ENCODE results near the gene DCC. TPM values are rescaled to one million over a fixed set of nuclear protein-coding genes. Genes with fewer than 3 reads are reported as not detected.

Gene DCC
- total and polyA plus RNA-seq, 2 experiments from 2014 or later = 0.53 to 0.73 TPM

DNA sequence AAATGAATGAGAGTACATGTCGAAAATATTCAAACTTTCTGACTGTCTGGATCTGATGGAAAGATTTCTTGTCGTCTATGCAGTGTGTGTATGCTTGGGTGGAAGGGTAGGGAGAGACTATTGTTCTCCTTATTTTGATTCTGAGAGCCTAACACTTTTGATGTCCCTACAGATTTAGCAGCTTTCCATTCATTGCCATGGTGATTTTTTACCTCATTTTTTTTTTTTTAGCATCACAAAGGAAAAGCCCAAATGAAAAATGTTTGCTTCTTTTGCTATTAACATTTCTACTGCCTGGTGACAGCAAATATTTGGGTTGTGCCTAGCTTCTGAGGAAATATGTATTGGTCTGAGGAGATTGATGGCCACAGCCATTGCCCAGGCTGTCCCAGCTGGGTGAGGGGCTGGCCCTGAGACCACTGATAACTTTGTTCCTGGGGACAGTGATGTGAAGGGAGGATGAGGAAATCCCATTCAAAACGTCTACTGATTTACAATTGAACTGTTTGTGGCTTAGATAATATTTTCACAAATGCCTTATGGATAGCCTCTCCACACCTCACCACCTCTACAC is 558.6 kb downstream of the DCC start:
- H3K27ac Mint-ChIP-seq = no peak overlapping the region; the same call in 1 of the 2 replicates
- H3K36me3 Mint-ChIP-seq (ENCODE audit: low read depth) = no peaks in the 10 kb centered on the region
- no peak overlapping the region for H3K4me3 Mint-ChIP-seq
- DNase-seq (ENCODE audit: low spot score) = no peak
- Histone ChIP-seq H3F3A (replicated peaks; ENCODE audit: low read depth) (no peaks in the 10 kb centered on the region), H3K36me3 (ENCODE audit: insufficient read depth) (no peaks in the 10 kb centered on the region), H3K27me3 (ENCODE audit: insufficient read depth) (no peaks in the 10 kb centered on the region), H3K9me2 (ENCODE audit: insufficient read depth) (no peaks in the 10 kb centered on the region), H4K20me1 (replicated peaks; ENCODE audit: insufficient read depth) (no peaks in the 10 kb centered on the region), H2AFZ (0 out of 2 replicates have a peak overlapping the region, but pooled peaks have one; percentile 59), H3K79me2 (replicated peaks; ENCODE audit: insufficient read depth) (no peaks in the 10 kb centered on the region), H3K27ac (ENCODE audit: low read depth) (no peak overlapping the region), H3K4me3 (no peak overlapping the region), H3K4me1 (ENCODE audit: insufficient read depth) (no peaks in the 10 kb centered on the region), H3K4me2 (no peak overlapping the region)
- TF ChIP-seq, protein P1, sequence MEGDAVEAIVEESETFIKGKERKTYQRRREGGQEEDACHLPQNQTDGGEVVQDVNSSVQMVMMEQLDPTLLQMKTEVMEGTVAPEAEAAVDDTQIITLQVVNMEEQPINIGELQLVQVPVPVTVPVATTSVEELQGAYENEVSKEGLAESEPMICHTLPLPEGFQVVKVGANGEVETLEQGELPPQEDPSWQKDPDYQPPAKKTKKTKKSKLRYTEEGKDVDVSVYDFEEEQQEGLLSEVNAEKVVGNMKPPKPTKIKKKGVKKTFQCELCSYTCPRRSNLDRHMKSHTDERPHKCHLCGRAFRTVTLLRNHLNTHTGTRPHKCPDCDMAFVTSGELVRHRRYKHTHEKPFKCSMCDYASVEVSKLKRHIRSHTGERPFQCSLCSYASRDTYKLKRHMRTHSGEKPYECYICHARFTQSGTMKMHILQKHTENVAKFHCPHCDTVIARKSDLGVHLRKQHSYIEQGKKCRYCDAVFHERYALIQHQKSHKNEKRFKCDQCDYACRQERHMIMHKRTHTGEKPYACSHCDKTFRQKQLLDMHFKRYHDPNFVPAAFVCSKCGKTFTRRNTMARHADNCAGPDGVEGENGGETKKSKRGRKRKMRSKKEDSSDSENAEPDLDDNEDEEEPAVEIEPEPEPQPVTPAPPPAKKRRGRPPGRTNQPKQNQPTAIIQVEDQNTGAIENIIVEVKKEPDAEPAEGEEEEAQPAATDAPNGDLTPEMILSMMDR (conservative IDR thresholded peaks at IDR 0.05; ENCODE audit: low read depth in 2 of 2) = no peak
- TF ChIP-seq, protein P2, sequence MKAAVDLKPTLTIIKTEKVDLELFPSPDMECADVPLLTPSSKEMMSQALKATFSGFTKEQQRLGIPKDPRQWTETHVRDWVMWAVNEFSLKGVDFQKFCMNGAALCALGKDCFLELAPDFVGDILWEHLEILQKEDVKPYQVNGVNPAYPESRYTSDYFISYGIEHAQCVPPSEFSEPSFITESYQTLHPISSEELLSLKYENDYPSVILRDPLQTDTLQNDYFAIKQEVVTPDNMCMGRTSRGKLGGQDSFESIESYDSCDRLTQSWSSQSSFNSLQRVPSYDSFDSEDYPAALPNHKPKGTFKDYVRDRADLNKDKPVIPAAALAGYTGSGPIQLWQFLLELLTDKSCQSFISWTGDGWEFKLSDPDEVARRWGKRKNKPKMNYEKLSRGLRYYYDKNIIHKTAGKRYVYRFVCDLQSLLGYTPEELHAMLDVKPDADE (IDR thresholded peaks at IDR 0.05) = no peak
- no peak for TF ChIP-seq POLR2AphosphoS5 (IDR thresholded peaks at IDR 0.05; ENCODE audit: low read depth)
- TF ChIP-seq, protein P3, sequence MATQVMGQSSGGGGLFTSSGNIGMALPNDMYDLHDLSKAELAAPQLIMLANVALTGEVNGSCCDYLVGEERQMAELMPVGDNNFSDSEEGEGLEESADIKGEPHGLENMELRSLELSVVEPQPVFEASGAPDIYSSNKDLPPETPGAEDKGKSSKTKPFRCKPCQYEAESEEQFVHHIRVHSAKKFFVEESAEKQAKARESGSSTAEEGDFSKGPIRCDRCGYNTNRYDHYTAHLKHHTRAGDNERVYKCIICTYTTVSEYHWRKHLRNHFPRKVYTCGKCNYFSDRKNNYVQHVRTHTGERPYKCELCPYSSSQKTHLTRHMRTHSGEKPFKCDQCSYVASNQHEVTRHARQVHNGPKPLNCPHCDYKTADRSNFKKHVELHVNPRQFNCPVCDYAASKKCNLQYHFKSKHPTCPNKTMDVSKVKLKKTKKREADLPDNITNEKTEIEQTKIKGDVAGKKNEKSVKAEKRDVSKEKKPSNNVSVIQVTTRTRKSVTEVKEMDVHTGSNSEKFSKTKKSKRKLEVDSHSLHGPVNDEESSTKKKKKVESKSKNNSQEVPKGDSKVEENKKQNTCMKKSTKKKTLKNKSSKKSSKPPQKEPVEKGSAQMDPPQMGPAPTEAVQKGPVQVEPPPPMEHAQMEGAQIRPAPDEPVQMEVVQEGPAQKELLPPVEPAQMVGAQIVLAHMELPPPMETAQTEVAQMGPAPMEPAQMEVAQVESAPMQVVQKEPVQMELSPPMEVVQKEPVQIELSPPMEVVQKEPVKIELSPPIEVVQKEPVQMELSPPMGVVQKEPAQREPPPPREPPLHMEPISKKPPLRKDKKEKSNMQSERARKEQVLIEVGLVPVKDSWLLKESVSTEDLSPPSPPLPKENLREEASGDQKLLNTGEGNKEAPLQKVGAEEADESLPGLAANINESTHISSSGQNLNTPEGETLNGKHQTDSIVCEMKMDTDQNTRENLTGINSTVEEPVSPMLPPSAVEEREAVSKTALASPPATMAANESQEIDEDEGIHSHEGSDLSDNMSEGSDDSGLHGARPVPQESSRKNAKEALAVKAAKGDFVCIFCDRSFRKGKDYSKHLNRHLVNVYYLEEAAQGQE (IDR thresholded peaks at IDR 0.05; ENCODE audit: unreplicated experiment) = no peak
- no peak for TF ChIP-seq STAT1 (IDR thresholded peaks at IDR 0.05; ENCODE audit: unreplicated experiment)
- TF ChIP-seq EZH2phosphoT487 (IDR thresholded peaks at IDR 0.05; ENCODE audit: unreplicated experiment) = no peak
- TF ChIP-seq ZNF114 (CRISPR knock-in tag; IDR thresholded peaks at IDR 0.05) = no peak
- TF ChIP-seq CREB1 (CRISPR knock-in tag; IDR thresholded peaks at IDR 0.05; ENCODE audit: low read depth) = no peak
- no peak for TF ChIP-seq JUNB (IDR thresholded peaks at IDR 0.05; ENCODE audit: unreplicated experiment)
- TF ChIP-seq EZH2 (IDR thresholded peaks at IDR 0.05; ENCODE audit: low read depth, unreplicated experiment) = no peak
- TF ChIP-seq NANOG (IDR thresholded peaks at IDR 0.05; ENCODE audit: borderline replicate concordance) = no peak
- TF ChIP-seq ZNF331 (CRISPR knock-in tag; IDR thresholded peaks at IDR 0.05; ENCODE audit: low read depth) = no peak
- TF ChIP-seq, protein P4, sequence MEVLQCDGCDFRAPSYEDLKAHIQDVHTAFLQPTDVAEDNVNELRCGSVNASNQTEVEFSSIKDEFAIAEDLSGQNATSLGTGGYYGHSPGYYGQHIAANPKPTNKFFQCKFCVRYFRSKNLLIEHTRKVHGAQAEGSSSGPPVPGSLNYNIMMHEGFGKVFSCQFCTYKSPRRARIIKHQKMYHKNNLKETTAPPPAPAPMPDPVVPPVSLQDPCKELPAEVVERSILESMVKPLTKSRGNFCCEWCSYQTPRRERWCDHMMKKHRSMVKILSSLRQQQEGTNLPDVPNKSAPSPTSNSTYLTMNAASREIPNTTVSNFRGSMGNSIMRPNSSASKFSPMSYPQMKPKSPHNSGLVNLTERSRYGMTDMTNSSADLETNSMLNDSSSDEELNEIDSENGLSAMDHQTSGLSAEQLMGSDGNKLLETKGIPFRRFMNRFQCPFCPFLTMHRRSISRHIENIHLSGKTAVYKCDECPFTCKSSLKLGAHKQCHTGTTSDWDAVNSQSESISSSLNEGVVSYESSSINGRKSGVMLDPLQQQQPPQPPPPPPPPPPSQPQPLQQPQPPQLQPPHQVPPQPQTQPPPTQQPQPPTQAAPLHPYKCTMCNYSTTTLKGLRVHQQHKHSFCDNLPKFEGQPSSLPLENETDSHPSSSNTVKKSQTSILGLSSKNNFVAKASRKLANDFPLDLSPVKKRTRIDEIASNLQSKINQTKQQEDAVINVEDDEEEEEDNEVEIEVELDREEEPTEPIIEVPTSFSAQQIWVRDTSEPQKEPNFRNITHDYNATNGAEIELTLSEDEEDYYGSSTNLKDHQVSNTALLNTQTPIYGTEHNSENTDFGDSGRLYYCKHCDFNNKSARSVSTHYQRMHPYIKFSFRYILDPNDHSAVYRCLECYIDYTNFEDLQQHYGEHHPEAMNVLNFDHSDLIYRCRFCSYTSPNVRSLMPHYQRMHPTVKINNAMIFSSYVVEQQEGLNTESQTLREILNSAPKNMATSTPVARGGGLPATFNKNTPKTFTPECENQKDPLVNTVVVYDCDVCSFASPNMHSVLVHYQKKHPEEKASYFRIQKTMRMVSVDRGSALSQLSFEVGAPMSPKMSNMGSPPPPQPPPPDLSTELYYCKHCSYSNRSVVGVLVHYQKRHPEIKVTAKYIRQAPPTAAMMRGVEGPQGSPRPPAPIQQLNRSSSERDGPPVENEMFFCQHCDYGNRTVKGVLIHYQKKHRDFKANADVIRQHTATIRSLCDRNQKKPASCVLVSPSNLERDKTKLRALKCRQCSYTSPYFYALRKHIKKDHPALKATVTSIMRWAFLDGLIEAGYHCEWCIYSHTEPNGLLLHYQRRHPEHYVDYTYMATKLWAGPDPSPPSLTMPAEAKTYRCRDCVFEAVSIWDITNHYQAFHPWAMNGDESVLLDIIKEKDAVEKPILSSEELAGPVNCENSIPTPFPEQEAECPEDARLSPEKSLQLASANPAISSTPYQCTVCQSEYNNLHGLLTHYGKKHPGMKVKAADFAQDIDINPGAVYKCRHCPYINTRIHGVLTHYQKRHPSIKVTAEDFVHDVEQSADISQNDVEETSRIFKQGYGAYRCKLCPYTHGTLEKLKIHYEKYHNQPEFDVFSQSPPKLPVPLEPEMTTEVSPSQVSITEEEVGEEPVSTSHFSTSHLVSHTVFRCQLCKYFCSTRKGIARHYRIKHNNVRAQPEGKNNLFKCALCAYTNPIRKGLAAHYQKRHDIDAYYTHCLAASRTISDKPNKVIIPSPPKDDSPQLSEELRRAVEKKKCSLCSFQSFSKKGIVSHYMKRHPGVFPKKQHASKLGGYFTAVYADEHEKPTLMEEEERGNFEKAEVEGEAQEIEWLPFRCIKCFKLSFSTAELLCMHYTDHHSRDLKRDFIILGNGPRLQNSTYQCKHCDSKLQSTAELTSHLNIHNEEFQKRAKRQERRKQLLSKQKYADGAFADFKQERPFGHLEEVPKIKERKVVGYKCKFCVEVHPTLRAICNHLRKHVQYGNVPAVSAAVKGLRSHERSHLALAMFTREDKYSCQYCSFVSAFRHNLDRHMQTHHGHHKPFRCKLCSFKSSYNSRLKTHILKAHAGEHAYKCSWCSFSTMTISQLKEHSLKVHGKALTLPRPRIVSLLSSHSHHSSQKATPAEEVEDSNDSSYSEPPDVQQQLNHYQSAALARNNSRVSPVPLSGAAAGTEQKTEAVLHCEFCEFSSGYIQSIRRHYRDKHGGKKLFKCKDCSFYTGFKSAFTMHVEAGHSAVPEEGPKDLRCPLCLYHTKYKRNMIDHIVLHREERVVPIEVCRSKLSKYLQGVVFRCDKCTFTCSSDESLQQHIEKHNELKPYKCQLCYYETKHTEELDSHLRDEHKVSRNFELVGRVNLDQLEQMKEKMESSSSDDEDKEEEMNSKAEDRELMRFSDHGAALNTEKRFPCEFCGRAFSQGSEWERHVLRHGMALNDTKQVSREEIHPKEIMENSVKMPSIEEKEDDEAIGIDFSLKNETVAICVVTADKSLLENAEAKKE (CRISPR knock-in tag; IDR thresholded peaks at IDR 0.05) = no peak
- H3K27me3 Mint-ChIP-seq (ENCODE audit: insufficient read depth, low read depth, poor library complexity) = peaks cover 5% of the 10 kb centered on the region
- H3K9me3 Mint-ChIP-seq = no peaks in the 10 kb centered on the region
- ATAC-seq = no peak
- peaks cover 6% of the 10 kb centered on the region; the same call in 2 of the 3 replicates for H3K4me1 Mint-ChIP-seq

All from GM23338 (cell line).